ENCODE results near the gene KLF16.
A peak's percentile ranks its signal among the peaks of the same experiment; 100 is the strongest.

The KLF16 gene

GRCh38 chr19:1818549-1819195 is 44.7 kb downstream of the KLF16 start:
- no peak overlapping the region for H3K27ac Mint-ChIP-seq
- ATAC-seq (no peak), DNase-seq (no peak)
- no peaks in the 10 kb centered on the region for H3K9me3 Mint-ChIP-seq
- no peaks in the 10 kb centered on the region for H3K27me3 Mint-ChIP-seq
- no peak overlapping the region for H3K4me3 Mint-ChIP-seq
- peaks cover 3% of the 10 kb centered on the region for H3K4me1 Mint-ChIP-seq

GRCh38 chr19:1817553-1818179 is 45.7 kb downstream of the KLF16 start:
- DNase-seq (no peak), ATAC-seq (no peak)
- Mint-ChIP-seq H3K4me3 (no peak overlapping the region), H3K9me3 (no peaks in the 10 kb centered on the region), H3K27ac (no peak overlapping the region), H3K4me1 (peaks cover 13% of the 10 kb centered on the region), H3K27me3 (no peaks in the 10 kb centered on the region)

GRCh38 chr19:1816530-1817298 is 46.7 kb downstream of the KLF16 start:
- Mint-ChIP-seq H3K27ac (peak overlapping the region in 1 of 2 donors; percentile 48), H3K27me3 (no peaks in the 10 kb centered on the region), H3K4me3 (no peak overlapping the region), H3K4me1 (peaks cover 19% of the 10 kb centered on the region), H3K9me3 (no peaks in the 10 kb centered on the region)
- ATAC-seq (no peak), DNase-seq (no peak)

GRCh38 chr19:1815605-1816529 is 47.5 kb downstream of the KLF16 start:
- H3K9me3 Mint-ChIP-seq = no peaks in the 10 kb centered on the region
- peaks cover 28% of the 10 kb centered on the region for H3K4me1 Mint-ChIP-seq
- DNase-seq = no peak
- peaks cover 6% of the 10 kb centered on the region for H3K27me3 Mint-ChIP-seq
- no peak overlapping the region for H3K27ac Mint-ChIP-seq
- H3K4me3 Mint-ChIP-seq = no peak overlapping the region
- ATAC-seq = no peak

- H3K27ac Mint-ChIP-seq = no peak overlapping the region
Observed at GRCh38 chr19:1814833-1815604, 48.4 kb downstream of the KLF16 start.

GRCh38 chr19:1814391-1814790 is 49.0 kb downstream of the KLF16 start:
- no peak overlapping the region for H3K4me3 Mint-ChIP-seq
- H3K9me3 Mint-ChIP-seq = no peaks in the 10 kb centered on the region
- ATAC-seq = no peak
- no peak overlapping the region for H3K27ac Mint-ChIP-seq
- no peak for DNase-seq
- peaks cover 10% of the 10 kb centered on the region for H3K27me3 Mint-ChIP-seq
- H3K4me1 Mint-ChIP-seq = peaks cover 31% of the 10 kb centered on the region

More at GRCh38 chr19:1814833-1815604, 48.4 kb downstream of the KLF16 start:
- ATAC-seq (no peak), DNase-seq (no peak)
- Mint-ChIP-seq H3K9me3 (no peaks in the 10 kb centered on the region), H3K27me3 (peaks cover 10% of the 10 kb centered on the region), H3K4me3 (no peak overlapping the region), H3K4me1 (peaks cover 31% of the 10 kb centered on the region)

- Mint-ChIP-seq H3K4me3 (peak overlapping the region; percentile 91 to 96), H3K27ac (peak overlapping the region in 1 of 2 donors; percentile 76), H3K4me1 (peaks cover 31% of the 10 kb centered on the region), H3K27me3 (peaks cover 10% of the 10 kb centered on the region), H3K9me3 (no peaks in the 10 kb centered on the region)
- DNase-seq = no peak
- no peak for ATAC-seq
Observed at GRCh38 chr19:1813192-1814182, 49.9 kb downstream of the KLF16 start.

GRCh38 chr19:1812426-1813191 is 50.8 kb downstream of the KLF16 start:
- DNase-seq (peak; percentile 86 to 91), ATAC-seq (peak; percentile 89)
- Mint-ChIP-seq H3K27me3 (peaks cover 10% of the 10 kb centered on the region), H3K27ac (peak overlapping the region; percentile 76 to 93), H3K4me1 (peaks cover 31% of the 10 kb centered on the region), H3K4me3 (peak overlapping the region; percentile 91 to 96), H3K9me3 (no peaks in the 10 kb centered on the region)

- peaks cover 10% of the 10 kb centered on the region for H3K27me3 Mint-ChIP-seq
- ATAC-seq = peak; percentile 57
- peak within 1 kb of the TSS; percentile 91 to 96 for H3K4me3 Mint-ChIP-seq
- DNase-seq = peak; percentile 68 to 72
- no peaks in the 10 kb centered on the region for H3K9me3 Mint-ChIP-seq
- H3K27ac Mint-ChIP-seq = peak within 1 kb of the TSS; percentile 76 to 93
- H3K4me1 Mint-ChIP-seq = peaks cover 31% of the 10 kb centered on the region
Observed at GRCh38 chr19:1811942-1812425, 51.4 kb downstream of the KLF16 start, which contains the start of gene ATP8B3. Gene ATP8B3, minus strand, starts transcription at chr19:1812276. Its CDS starts 540 bp downstream, at chr19:1811736.

- H3K4me3 Mint-ChIP-seq = peak overlapping the region; percentile 91 to 96
- H3K27me3 Mint-ChIP-seq = peaks cover 10% of the 10 kb centered on the region
- H3K9me3 Mint-ChIP-seq = no peaks in the 10 kb centered on the region
- peak overlapping the region in 1 of 2 donors; percentile 74 for H3K27ac Mint-ChIP-seq
- no peak for ATAC-seq
- peak; percentile 33 to 43 for DNase-seq
- H3K4me1 Mint-ChIP-seq = peaks cover 31% of the 10 kb centered on the region
Observed at GRCh38 chr19:1811472-1811894, 51.9 kb downstream of the KLF16 start.

- ATAC-seq = no peak
- peak overlapping the region in 1 of 2 donors; percentile 85 for H3K27ac Mint-ChIP-seq
- peaks cover 10% of the 10 kb centered on the region for H3K27me3 Mint-ChIP-seq
- H3K4me3 Mint-ChIP-seq = no peak overlapping the region
- no peak for DNase-seq
- H3K4me1 Mint-ChIP-seq = peaks cover 31% of the 10 kb centered on the region
- no peaks in the 10 kb centered on the region for H3K9me3 Mint-ChIP-seq
Observed at GRCh38 chr19:1810439-1811160, 52.8 kb downstream of the KLF16 start.

- Mint-ChIP-seq H3K4me1 (peaks cover 31% of the 10 kb centered on the region), H3K27ac (no peak overlapping the region), H3K4me3 (no peak overlapping the region), H3K9me3 (no peaks in the 10 kb centered on the region), H3K27me3 (peaks cover 10% of the 10 kb centered on the region)
- ATAC-seq (no peak), DNase-seq (no peak)
Observed at GRCh38 chr19:1809678-1810077, 53.7 kb downstream of the KLF16 start.

All from stimulated activated naive CD8-positive, alpha-beta T cell treated with anti-CD3 and anti-CD28 coated beads, Interleukin-15, amount 100 ng/mL, for 72 hours (primary cell).